Stimulated activated CD8-positive, alpha-beta memory T cell treated with anti-CD3 and anti-CD28 coated beads, Interleukin-2, amount 100 ng/mL, for 48 hours (primary cell): ENCODE data around the gene HDAC4.
A peak's percentile ranks its signal among the peaks of the same experiment; 100 is the strongest.

Experiments used
- DNase-seq, 2 donors: peaks; one replicate each; pipeline ENCODE4 v3.0.0-alpha.2; 2020; ENCODE audit warnings: low read depth in 2 of 2

The HDAC4 gene

GRCh38 chr2:239282448-239283287, 118.2 kb downstream of the HDAC4 start:
- no peak for DNase-seq

DNA sequence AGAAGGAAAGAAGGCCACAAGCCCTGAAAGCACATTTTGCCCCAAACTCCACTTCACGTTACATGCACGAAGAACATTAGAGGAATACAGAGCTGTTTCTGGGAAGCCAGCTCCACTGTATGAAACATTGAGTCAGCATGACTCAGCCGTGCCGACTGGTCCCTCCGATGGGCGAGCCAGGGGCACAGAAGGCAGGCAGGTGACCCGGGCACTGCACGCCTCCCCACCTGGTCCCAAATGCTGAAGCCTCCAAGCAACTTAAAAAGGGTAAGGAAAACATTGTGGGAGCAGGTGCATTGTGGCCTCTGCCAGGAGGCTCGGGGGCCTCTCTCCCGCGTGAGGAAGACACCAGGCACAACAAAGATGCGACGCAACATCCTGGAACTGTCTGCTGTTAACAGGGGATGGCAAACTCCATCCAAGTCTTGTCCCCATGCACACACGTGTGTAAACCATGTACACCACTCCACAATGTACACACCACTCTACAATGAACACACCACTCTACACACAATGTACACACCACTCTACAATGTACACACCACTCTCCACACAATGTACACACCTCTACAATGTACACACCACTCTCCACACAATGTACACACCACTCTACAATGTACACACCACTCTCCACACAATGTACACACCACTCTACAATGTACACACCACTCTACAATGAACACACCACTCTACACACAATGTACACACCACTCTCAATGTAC, 120.4 kb downstream of the HDAC4 start:
- peak in 1 of 2 donors; percentile 43 for DNase-seq

DNA sequence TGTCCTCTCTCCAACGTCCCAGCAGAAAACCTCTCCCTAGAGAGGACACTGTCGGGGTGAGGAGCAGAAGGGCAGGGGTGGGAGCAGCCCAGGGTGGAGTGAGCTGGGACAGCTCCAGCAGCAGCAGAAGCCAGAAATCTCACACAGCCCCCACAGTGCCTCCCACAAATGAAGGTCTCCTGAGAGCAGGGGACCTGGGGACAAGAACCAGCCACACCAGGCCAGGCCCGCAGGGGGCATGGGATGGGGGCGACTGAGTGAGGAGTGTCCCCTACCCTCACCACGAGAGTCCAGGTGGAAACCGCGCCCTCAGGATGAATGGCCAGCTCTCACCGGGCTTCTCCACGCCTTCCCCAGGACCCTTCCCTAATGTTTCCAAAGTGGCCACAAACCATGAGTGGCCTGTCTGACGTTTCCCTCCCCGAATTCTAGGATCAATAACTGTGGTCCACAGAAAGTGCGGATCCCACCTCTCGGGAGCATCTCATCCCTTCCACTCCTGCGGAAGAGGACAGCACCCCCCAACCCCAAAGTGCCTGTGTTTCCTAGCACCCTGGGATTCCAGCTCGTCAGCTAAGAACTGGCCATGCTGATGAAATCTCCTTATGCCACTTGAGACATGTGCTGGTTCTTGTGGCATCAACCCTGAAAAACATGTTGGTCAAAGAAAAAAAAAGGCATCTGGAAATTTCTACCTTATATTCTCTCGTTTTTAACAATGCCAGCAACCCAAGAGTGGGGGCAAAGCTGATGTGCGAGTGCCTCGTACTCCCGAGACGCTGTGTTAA, 121.1 kb downstream of the HDAC4 start:
- no peak for DNase-seq

GRCh38 chr2:239278941-239279365, 121.9 kb downstream of the HDAC4 start:
- no peak for DNase-seq

DNA sequence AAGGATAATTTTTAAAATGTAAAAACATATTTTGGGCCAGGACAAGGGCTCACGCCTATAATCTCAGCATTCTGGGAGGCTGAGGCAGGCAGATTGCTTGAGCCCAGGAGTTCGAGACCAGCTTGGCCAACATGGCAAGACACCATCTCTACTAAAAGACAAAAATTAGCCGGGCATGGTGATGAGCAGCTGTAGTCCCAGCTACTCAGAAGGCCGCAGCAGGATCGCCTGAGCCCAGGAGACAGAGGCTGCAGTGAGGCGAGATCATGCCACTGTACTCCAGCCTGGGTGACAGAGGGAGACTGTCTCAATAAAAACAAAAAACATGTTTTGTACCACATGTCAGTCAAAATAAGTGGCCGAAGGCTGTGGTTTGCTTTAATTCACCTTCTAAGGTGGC, 122.5 kb downstream of the HDAC4 start:
- no peak for DNase-seq

- DNase-seq = no peak
Measured at GRCh38 chr2:239277401-239278085, 123.3 kb downstream of the HDAC4 start.

- DNase-seq = no peak
Measured at GRCh38 chr2:239276851-239277250, 124.0 kb downstream of the HDAC4 start.

DNA sequence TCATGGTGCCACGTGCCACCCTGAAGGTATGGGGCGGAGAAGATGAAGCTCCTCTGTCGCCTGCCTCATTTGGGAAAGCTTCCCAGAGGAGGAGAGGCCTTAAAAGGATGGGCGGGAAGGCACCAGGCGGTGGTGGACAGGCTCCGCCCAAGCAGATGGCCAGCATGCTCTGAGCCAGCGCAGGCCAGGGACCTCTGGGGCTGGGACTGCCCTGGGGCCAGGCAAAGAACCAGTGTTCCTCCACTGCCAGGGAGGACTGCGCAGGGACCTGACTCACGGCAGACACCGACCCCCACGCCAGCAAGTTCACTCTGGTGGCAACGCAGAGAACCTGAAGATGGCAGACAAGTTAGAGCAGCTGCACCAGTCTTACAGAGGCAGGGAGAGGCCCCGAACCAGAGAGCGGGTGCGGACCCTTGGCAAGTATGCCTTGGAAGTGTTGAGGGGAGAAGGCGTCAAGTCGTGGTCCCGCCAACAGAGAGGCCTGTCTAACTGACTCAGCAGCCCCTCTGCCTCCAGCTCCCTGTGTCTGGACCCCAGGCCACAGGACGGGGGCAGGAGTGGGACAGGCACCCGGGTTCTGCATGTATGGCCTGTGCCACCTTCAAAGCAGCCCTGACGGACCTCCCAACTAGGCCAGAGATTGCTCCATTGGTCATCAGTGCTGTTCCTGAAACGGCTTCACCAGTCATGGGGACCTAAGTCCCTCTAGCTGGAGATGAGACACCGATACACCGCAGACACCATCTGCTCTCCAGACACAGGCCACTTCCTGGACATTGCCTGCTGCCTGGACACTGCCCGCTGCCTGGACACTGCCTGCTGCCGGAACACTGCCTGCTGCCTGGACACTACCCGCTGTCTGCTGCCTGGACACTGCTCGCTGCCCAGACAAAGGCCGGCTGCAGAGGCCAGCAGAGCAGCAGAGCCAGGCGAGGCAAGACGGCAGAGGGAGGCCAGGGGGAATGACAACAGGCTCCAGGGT, 124.7 kb downstream of the HDAC4 start:
- DNase-seq = no peak

DNA sequence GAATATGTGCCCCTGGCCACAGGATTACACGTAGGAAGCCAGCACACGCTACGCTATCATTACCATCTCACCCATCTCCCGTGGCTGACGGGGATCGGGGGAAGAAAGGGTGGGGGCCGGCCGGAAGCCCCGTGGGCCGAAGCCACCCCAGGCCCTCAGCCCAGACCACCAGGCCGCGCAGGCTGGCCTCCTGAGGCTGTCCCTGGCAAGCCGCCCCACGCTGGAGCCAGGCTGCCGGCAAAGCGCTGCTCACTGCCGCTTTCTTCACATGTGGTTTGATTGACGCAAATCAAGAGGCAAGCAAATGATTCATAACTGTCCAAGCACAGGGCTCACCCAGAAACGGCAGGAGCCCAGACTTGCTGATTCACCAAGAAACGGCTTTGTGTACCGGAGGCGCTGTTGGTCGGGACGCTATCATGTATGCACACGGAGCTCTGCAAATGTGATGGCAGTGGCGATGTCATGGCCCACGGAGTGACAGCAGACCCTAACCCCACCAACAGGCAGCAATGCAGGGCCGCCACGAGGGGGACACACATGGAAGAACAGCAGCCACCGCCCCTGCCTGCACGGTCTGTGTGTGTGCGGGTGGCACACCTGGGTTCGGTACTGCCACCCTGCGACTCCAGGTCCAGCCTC, 125.7 kb downstream of the HDAC4 start:
- DNase-seq = peak; percentile 60 to 69

- no peak for DNase-seq
Measured at GRCh38 chr2:239274391-239275043, 126.3 kb downstream of the HDAC4 start.

DNA sequence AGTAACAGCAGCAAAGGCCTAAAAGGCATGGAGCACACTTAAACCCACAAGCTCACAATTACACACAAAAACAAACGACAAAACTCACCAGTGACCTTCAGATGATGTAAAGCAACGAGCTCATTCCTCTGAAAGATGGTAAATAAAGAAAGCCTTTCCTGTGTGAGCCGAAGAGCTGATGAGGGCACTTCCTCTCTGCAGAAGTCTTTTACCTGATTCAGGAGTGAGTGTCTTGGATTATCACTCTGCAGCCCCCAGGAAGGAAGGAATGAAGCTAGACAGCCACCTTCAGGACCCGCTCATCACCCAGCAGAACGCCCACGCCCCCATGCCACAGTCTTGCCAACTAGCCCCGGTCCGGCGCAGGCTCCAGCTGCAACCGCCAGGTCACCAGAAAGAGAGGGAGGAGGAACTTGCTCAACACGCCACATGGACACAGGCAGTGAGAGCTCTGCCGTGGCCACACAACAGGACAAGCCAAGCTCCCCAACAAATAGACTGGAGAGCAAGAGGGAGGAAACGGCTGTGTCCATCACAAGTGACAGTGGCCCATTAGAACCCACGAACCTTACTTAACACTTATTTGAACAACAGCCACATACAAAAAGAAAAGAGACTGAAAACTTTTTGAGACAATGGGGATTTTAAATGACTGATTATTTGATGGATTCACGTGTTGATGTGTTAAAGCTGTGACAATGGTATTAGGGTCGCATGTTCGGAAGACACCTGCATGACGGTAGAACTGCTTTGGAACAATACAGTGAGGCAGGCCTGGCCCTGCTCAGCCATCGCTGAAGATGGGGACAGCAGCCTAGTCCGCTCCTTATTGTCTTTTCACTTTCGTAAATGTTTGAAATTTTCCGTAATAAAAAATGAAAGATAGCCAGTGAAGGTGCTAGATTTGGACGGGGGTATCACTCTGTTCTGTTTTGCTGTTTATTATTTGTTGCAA, 127.3 kb downstream of the HDAC4 start:
- no peak for DNase-seq

DNA sequence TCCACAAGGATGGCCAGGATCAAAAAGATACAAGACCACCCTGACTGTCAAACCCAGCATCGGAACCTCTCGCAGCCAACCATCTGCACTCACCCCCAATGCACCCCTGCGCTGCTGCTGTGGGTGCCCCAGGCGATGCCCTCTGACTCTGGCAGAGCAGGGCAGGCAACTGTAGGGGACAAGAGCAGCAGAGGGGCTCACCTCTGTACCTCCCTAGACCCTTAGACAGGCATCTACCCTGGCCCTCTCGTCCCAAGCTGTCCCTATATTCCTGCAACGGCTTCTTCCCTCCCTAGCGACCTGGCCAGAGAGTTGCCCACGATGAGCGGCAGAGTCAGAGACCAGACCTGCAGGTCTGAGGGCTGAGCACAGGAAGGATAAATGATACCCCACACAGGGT, 128.2 kb downstream of the HDAC4 start:
- no peak for DNase-seq

DNA sequence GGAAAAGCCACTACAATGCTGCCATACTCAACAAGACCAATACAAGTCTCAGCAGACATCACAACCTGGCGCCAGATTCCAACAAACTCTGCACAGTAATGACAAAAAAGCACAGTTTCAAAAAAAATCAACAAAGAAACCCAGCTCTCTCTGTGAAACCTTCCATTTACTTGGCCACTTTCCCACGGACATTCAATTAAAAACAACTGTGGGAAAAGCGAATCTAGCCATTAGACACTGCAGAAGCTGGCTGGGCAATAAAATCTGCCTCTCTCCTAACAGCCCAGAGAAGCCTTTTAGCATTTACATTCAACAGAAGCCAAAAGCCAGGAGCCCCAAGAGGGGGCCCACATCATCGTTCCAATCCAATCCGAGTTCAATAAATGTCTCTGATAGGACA, 128.9 kb downstream of the HDAC4 start:
- no peak for DNase-seq

DNA sequence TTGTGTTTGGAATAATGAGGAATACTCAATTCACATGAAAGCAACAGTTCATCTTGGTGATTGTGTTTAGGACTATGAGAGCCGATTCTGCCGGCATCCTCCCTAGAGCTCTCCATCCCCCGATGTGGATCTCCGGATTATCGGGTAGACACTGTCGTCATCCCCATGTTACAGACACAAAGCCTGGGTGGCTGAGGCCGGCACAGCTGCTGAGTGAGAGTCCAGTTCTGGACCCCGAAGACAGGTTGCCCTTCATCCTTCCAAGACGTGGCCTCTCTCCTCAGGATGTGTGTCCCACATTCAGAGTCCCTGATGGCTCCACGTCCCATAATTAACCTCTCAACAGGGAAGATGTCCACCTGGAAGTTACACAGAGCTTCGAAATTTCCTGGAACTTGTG, 129.3 kb downstream of the HDAC4 start:
- DNase-seq = no peak

GRCh38 chr2:239269916-239270315, 130.9 kb downstream of the HDAC4 start:
- DNase-seq = no peak

DNA sequence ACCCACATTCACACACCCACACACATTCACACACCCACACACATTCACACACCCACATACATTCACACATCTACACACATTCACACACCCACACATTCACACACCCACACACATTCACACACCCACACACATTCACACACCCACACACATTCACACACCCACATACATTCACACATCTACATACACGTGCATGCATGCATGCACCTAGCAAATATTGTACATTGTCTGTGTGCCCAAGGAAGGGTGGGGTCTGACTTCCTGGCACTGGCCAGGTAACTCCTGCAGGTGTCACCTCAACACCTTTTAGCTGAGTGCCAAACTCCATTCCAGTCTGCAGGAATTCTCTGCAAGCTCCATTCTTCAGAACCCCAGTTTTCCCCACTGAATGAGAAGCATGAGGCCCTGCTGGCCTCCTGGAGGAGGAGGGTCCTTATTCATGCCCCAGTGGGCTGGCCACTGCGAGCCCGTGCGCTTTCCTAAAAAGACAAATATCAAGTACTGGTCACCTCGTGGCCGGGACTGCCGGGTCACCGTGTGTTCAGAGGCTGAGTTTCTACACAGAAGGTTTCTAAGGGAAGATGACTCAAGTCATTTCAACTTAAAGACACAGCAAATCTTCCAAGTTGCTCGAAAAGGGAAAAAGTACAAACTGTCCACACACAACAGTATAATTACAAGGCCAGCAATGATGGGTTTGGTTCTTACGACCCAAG, 131.5 kb downstream of the HDAC4 start:
- DNase-seq = no peak

DNA sequence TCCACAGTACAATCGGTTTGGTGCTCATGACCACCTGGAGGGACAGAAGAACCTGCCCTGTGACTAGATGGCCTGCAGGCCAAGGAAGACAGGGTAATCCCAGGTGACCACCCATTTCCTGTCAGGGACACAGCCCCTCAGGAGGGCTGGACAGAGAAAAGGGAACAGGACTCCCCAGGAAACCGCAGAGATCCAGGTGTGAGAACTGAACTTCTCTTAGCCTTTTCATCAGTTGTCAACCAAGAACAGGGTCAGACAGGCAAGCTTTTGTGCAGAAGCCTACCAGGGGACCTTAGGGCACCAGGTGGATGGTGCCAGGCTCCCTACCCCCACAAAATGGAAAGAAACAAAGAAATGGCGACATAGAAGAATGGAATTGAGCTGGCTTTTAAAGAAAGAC, 132.3 kb downstream of the HDAC4 start:
- no peak for DNase-seq

DNA sequence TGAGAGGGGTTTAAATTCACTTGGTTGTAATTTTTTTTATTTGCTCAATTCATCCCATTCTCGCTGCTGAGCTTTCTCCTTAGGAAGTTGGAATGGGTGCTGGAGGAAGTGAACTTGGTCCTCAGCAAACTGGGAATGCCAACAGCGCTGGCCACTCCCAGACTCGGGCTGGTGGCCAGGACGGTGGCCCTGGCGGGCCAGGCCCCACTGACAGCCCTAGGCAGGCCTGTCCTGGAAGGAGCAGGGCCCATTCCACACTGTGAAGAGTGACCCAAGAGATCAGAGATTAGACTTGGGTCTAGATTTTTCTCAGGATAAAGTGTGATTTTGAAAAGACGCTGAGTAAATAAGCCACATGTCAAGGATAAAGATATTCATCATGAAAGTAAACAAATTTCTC, 132.7 kb downstream of the HDAC4 start:
- no peak for DNase-seq
